ENCODE results near the gene MRPL47.

DNA sequence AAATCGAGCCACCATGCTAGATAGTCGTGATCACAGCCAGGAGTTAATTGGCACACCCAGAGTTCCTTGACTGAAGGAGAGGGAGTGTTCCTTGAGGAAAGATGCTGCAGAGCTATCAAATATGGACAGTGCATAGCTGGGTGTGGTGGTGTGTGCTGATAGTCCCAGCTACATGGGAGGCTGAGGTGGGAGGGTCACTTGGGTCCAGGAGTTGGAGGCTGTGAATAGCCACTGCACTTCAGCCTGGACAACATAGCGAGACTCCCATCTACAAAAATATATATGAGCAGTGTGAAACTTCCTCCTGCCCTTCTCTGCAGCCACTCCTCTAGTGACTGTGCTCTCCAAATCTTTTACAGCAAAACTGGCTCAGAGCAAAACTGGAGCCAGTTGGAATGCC lies 38.4 kb upstream of the MRPL47 start:
- TF ChIP-seq EZH2 (IDR thresholded peaks at IDR 0.05): no peak
- TF ChIP-seq POLR2AphosphoS5 (IDR thresholded peaks at IDR 0.05; ENCODE audit: borderline replicate concordance, low read depth, low read length): no peak

All from SK-N-MC (cell line).